ENCODE measurements around the gene MUC5B. TPM values are rescaled to one million over a fixed set of nuclear protein-coding genes. Genes with fewer than 3 reads are reported as not detected.
A peak's percentile ranks its signal among the peaks of the same experiment; 100 is the strongest.

MUC5B gene
- total and polyA plus RNA-seq, 8 donors: 0.06 to 33.4 (median 0.27) TPM

GRCh38 chr11:1290052-1291040 lies 67.5 kb downstream of the MUC5B start:
- peaks cover 0 to 82% of the 10 kb centered on the region in 2 donors for H3K36me3 ChIP-seq

GRCh38 chr11:1291295-1292017 lies 68.6 kb downstream of the MUC5B start:
- H3K36me3 ChIP-seq: peaks cover 0 to 78% of the 10 kb centered on the region in 2 donors

More at GRCh38 chr11:1290052-1291040, 67.5 kb downstream of the MUC5B start:
- no peak for TF ChIP-seq CTCF (IDR thresholded peaks at IDR 0.05)
- Histone ChIP-seq H3K4me3 (no peak overlapping the region), H3K9me3 (no peaks in the 10 kb centered on the region), H3K4me1 (no peaks in the 10 kb centered on the region), H3K27me3 (no peaks in the 10 kb centered on the region), H3K27ac (no peak overlapping the region)
- peak in 2 of 4 donors; percentile 23 to 56 for DNase-seq
- intact Hi-C loops (cut with DNase I): loop anchor here in 1 of 2 donors (10.0 kb wide), 1 partner anchor 224 kb away; no protein-coding TSS in a partner anchor
- no peak for ATAC-seq

GRCh38 chr11:1292018-1292643 lies 69.3 kb downstream of the MUC5B start:
- ATAC-seq (no peak), DNase-seq (no peak)
- Histone ChIP-seq H3K4me3 (no peak overlapping the region), H3K27ac (no peak overlapping the region), H3K4me1 (no peaks in the 10 kb centered on the region), H3K27me3 (no peaks in the 10 kb centered on the region), H3K9me3 (no peaks in the 10 kb centered on the region), H3K36me3 (peaks cover 0 to 74% of the 10 kb centered on the region in 2 donors)
- TF ChIP-seq CTCF (IDR thresholded peaks at IDR 0.05): no peak
- intact Hi-C loops (cut with DNase I): loop anchor here in 1 of 2 donors (10.0 kb wide), 1 partner anchor 223 kb away; no protein-coding TSS in a partner anchor

More at GRCh38 chr11:1291295-1292017, 68.6 kb downstream of the MUC5B start:
- no peak overlapping the region for H3K4me3 ChIP-seq
- ATAC-seq (no peak), DNase-seq (peak in 2 of 4 donors; percentile 29 to 72)
- no peaks in the 10 kb centered on the region for H3K27me3 ChIP-seq
- no peaks in the 10 kb centered on the region for H3K4me1 ChIP-seq
- no peaks in the 10 kb centered on the region for H3K9me3 ChIP-seq
- H3K27ac ChIP-seq: no peak overlapping the region
- no peak for TF ChIP-seq CTCF (IDR thresholded peaks at IDR 0.05)
- intact Hi-C loops (cut with DNase I): loop anchor here in 1 of 2 donors (10.0 kb wide), 1 partner anchor 223 kb away; no protein-coding TSS in a partner anchor

- Histone ChIP-seq H3K4me1 (peaks cover 0 to 6% of the 10 kb centered on the region in 2 donors), H3K4me3 (no peak overlapping the region), H3K9me3 (no peaks in the 10 kb centered on the region), H3K27me3 (no peaks in the 10 kb centered on the region), H3K36me3 (peaks cover 0 to 79% of the 10 kb centered on the region in 2 donors), H3K27ac (no peak overlapping the region)
- intact Hi-C loops (cut with DNase I): loop anchor here in 1 of 2 donors (10.0 kb wide), 1 partner anchor 222 kb away; no protein-coding TSS in a partner anchor
- TF ChIP-seq CTCF (IDR thresholded peaks at IDR 0.05): no peak
- no peak for ATAC-seq
- peak in 2 of 4 donors; percentile 28 to 57 for DNase-seq
Measured at GRCh38 chr11:1292644-1293618, 70.1 kb downstream of the MUC5B start.
